ENCODE measurements around the gene DSP. TPM values are rescaled to one million over a fixed set of nuclear protein-coding genes. Genes with fewer than 3 reads are reported as not detected.

Gene DSP
- total RNA-seq, 1 experiment from 2014 or later = 104 TPM

- no peak for TF ChIP-seq ATF3 (IDR thresholded peaks at IDR 0.05)
These were observed 45.1 kb upstream of the DSP start (continued) for GRCh38 chr6:7496266-7496875.

- Histone ChIP-seq H2AFZ (ENCODE audit: low read depth, low read length, poor library complexity, severe bottlenecking) (no peak overlapping the region), H3K4me3 (replicated peaks in 1 of 2; ENCODE audit: low read depth in 1 of 2, low read length in 2 of 2) (no peak overlapping the region), H3K4me2 (ENCODE audit: low read length) (no peak overlapping the region), H3K27ac (ENCODE audit: low read depth, low read length) (no peak overlapping the region), H3K4me1 (ENCODE audit: control insufficient read depth in 1 of 2, insufficient read depth in 2 of 2, low read length in 2 of 2) (peaks cover 14 to 37% of the 10 kb centered on the region in 2 experiments), H3K36me3 (ENCODE audit: control insufficient read depth in 1 of 2, insufficient read depth in 2 of 2, low read length in 2 of 2) (no peaks in the 10 kb centered on the region), H3K79me2 (ENCODE audit: insufficient read depth, low read length) (no peaks in the 10 kb centered on the region), H3K9me2 (ENCODE audit: insufficient read depth) (no peaks in the 10 kb centered on the region), H3K27me3 (ENCODE audit: insufficient read depth, low read length) (no peaks in the 10 kb centered on the region), H3K9ac (ENCODE audit: low read length) (no peak overlapping the region), H3K9me3 (ENCODE audit: control insufficient read depth in 1 of 2, insufficient read depth in 1 of 2, low read depth in 1 of 2, low read length in 2 of 2) (no peaks in the 10 kb centered on the region), H4K20me1 (ENCODE audit: insufficient read depth) (no peaks in the 10 kb centered on the region)
- intact Hi-C loops (cut with micrococcal nuclease) = no loop called here
- TF ChIP-seq TCF7L2 (IDR thresholded peaks at IDR 0.05; ENCODE audit: borderline replicate concordance, extremely low read depth, insufficient read depth, insufficient read length) (no peak), JUND (IDR thresholded peaks at IDR 0.05) (no peak), EZH2 (IDR thresholded peaks at IDR 0.05) (no peak), SP1 (IDR thresholded peaks at IDR 0.05; ENCODE audit: low read depth) (no peak), POLR2A (IDR thresholded peaks at IDR 0.05; ENCODE audit: borderline replicate concordance, extremely low read depth, insufficient read depth, insufficient read length) (no peak), FOSL1 (IDR thresholded peaks at IDR 0.05; ENCODE audit: low read depth) (no peak), MAX (IDR thresholded peaks at IDR 0.05) (no peak), ZFX (IDR thresholded peaks at IDR 0.05) (no peak), SIN3A (IDR thresholded peaks at IDR 0.05; ENCODE audit: low read depth) (no peak), ELF1 (IDR thresholded peaks at IDR 0.05; ENCODE audit: borderline replicate concordance, low read depth) (no peak), SRF (IDR thresholded peaks at IDR 0.05; ENCODE audit: low read depth) (no peak), POLR2AphosphoS5 (IDR thresholded peaks at IDR 0.05; ENCODE audit: low read depth, low read length) (no peak), RAD21 (IDR thresholded peaks at IDR 0.05; ENCODE audit: low read depth) (no peak)
- TF ChIP-seq, protein P1, sequence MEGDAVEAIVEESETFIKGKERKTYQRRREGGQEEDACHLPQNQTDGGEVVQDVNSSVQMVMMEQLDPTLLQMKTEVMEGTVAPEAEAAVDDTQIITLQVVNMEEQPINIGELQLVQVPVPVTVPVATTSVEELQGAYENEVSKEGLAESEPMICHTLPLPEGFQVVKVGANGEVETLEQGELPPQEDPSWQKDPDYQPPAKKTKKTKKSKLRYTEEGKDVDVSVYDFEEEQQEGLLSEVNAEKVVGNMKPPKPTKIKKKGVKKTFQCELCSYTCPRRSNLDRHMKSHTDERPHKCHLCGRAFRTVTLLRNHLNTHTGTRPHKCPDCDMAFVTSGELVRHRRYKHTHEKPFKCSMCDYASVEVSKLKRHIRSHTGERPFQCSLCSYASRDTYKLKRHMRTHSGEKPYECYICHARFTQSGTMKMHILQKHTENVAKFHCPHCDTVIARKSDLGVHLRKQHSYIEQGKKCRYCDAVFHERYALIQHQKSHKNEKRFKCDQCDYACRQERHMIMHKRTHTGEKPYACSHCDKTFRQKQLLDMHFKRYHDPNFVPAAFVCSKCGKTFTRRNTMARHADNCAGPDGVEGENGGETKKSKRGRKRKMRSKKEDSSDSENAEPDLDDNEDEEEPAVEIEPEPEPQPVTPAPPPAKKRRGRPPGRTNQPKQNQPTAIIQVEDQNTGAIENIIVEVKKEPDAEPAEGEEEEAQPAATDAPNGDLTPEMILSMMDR (IDR thresholded peaks at IDR 0.05 in 2 of 3, conservative IDR thresholded peaks at IDR 0.05 in 1 of 3; ENCODE audit: borderline replicate concordance in 1 of 3, insufficient read depth in 1 of 3, low read depth in 2 of 3, low read length in 2 of 3) = no peak
- ChIA-PET POLR2A (no interaction called here), CTCF (no interaction called here), RAD21 (ENCODE audit: low non-redundant PET in 1 of 2, low total read pairs in 2 of 2, uncharacterized antibody in 2 of 2, unreplicated experiment in 2 of 2) (no interaction called here)
- DNase-seq (ENCODE audit: low read depth, low spot score) = no peak
- ATAC-seq = no peak
- BruUV-seq (replicated peaks) = no TSS peak
These were observed 40.7 kb upstream of the DSP start for GRCh38 chr6:7500752-7501282.

All from HCT116 (cell line).